Measurements from ENCODE around the gene SIRT3.

GRCh38 chr11:204587-205109, 31.5 kb downstream of the SIRT3 start:
- TF ChIP-seq POLR2AphosphoS5 (IDR thresholded peaks at IDR 0.05; ENCODE audit: borderline replicate concordance, low read depth, low read length): no peak
- no peak for TF ChIP-seq EZH2 (IDR thresholded peaks at IDR 0.05)
- TF ChIP-seq FOXP2 (optimal IDR thresholded peaks at IDR 0.05; ENCODE audit: control extremely low read depth, extremely low read length, insufficient read depth): no peak

Data from SK-N-MC (cell line).